Measurements from ENCODE around the gene SLC16A12.
"Not testable (repeated sequence)": the region's sequence is repeated elsewhere in the genome, so short reads cannot be mapped to it uniquely, and the experiment has no call there.

DNA sequence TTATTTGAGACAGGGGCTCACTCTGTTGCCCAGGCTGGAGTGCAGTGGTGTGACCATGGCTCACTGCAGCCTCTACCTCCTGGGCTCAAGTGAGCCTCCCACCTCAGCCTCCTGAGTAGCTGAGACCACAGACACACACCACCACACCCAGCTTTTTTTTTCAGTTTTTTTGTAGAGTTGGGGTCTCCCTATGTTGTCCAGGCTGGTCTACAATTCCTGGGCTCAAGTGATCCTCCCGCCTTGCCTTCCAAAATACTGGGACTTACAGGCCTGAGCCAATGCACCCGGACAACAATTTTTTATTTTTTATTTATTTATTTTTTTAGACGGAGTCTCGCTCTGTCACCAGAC is 144.2 kb downstream of the SLC16A12 start:
- TF ChIP-seq, protein P1, sequence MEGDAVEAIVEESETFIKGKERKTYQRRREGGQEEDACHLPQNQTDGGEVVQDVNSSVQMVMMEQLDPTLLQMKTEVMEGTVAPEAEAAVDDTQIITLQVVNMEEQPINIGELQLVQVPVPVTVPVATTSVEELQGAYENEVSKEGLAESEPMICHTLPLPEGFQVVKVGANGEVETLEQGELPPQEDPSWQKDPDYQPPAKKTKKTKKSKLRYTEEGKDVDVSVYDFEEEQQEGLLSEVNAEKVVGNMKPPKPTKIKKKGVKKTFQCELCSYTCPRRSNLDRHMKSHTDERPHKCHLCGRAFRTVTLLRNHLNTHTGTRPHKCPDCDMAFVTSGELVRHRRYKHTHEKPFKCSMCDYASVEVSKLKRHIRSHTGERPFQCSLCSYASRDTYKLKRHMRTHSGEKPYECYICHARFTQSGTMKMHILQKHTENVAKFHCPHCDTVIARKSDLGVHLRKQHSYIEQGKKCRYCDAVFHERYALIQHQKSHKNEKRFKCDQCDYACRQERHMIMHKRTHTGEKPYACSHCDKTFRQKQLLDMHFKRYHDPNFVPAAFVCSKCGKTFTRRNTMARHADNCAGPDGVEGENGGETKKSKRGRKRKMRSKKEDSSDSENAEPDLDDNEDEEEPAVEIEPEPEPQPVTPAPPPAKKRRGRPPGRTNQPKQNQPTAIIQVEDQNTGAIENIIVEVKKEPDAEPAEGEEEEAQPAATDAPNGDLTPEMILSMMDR (IDR thresholded peaks at IDR 0.05 in 4 of 5, conservative IDR thresholded peaks at IDR 0.05 in 1 of 5), result not testable (repeated sequence)
- TF ChIP-seq POLR2A (IDR thresholded peaks at IDR 0.05), result not testable (repeated sequence)
